Activated T-helper 1 cell treated with anti-CD3 and anti-CD28 coated beads, Interleukin-2, amount 50 U/mL, for 16 hours (primary cell): ENCODE results near the gene MANEAL.
"Not testable (repeated sequence)": the region's sequence is repeated elsewhere in the genome, so short reads cannot be mapped to it uniquely, and the experiment has no call there.

Experiments used
- DNase-seq, 2 donors: peaks; one replicate each; pipeline ENCODE4 v3.0.0-alpha.2; 2020; ENCODE audit warnings: low read depth in 1 of 2, low spot score in 1 of 2

MANEAL gene, protein sequence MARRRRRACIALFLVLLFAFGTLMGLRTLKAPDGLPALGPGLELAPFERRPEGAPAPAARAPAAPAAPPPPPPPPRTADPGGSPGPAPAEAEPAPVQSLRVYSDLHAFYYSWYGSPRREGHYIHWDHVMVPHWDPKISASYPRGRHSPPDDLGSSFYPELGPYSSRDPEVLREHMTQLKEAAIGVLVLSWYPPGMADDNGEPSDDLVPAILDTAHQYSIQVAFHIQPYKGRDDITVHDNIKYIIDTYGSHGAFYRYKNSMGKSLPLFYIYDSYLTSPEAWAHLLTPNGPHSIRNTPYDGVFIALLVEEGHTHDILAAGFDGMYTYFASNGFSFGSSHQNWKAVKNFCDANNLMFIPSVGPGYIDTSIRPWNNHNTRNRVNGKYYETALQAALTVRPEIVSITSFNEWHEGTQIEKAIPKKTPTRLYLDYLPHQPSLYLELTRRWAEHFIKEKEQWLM

DNA sequence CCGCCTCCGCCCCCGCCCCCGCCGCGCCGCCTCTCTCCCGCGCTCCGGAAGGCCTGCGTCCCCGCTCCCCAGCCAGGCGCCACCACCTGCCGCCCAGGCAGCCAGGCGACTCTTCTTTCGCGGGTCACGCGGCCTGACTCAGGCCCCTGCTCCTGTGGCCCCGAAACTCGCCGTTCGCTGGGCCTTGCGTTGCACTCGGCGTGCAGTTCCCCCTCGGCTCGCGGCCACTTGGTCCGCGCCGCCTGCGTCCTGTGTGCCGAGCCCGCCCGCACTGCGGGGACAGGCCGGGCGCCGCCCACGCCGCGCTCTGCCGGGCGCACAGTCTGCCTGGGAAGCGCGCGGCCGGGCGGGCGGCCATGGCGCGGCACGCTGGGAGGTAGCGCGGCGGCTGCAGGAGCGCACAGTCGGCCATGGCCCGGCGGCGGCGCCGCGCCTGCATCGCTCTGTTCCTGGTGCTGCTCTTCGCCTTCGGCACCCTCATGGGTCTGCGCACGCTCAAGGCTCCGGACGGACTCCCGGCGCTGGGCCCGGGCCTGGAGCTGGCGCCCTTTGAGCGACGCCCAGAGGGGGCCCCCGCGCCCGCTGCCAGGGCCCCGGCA lies at the start of gene MANEAL:
TSS of gene MANEAL (plus strand) at position 75 of the 599 bp plus-strand sequence. CDS start at position 411, 336 bp downstream.
- no peak for DNase-seq

DNA sequence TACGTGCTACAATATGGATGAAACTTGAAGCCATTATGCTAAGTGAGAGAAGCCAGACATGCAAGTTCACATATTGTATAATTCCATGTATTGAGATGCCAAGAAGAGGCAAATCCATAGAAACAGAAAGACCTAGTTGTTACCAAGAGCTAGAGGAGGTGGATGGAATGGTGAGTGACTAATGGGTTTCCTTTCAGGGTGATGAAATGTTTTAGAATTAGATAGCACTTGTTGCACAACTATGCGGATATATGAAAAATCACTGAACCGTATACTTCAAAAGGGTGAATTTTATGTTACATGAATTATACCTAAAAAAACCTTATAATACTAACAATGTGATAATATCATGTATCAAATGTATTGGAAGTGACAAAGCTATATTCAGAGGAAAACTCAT lies 46.8 kb upstream of the MANEAL start:
- no peak for DNase-seq

DNA sequence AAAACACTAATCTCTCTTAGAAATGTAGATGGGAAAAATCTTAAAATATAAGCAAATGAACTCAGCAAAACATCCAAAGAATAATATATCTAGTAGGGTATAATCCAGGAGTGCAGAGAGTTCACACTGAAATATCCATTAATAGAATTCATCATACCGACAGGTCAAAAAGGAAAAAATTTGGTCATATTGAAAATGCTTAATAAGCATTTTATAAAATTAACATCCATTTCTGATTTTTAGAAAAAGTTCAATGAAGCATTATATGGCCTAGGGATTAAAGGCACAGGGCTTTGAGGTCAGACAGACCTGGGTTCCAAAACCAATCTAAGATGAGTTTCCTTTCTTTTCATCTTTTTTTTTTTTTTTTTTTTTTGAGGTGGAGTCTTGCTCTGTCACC lies 45.1 kb upstream of the MANEAL start:
- DNase-seq, result no peak

DNA sequence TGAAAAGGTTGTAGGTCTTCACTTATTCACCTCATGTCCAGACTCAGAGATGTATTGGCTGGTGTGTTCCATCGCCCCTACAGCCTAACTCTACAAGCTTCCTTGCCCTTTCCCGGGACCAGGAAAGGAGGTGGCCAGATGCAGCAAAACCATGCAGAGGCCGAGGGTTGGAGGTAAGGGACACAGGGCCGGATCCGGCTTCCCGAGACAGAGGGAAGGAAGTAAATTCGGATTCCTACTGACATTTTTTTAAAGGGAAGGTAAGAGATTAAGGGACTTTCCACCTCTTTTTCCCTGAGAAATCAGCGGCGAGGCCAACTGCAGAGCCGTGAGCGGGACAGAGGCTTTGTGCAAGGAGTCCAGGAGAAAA lies 41.4 kb upstream of the MANEAL start:
- DNase-seq, result no peak

DNA sequence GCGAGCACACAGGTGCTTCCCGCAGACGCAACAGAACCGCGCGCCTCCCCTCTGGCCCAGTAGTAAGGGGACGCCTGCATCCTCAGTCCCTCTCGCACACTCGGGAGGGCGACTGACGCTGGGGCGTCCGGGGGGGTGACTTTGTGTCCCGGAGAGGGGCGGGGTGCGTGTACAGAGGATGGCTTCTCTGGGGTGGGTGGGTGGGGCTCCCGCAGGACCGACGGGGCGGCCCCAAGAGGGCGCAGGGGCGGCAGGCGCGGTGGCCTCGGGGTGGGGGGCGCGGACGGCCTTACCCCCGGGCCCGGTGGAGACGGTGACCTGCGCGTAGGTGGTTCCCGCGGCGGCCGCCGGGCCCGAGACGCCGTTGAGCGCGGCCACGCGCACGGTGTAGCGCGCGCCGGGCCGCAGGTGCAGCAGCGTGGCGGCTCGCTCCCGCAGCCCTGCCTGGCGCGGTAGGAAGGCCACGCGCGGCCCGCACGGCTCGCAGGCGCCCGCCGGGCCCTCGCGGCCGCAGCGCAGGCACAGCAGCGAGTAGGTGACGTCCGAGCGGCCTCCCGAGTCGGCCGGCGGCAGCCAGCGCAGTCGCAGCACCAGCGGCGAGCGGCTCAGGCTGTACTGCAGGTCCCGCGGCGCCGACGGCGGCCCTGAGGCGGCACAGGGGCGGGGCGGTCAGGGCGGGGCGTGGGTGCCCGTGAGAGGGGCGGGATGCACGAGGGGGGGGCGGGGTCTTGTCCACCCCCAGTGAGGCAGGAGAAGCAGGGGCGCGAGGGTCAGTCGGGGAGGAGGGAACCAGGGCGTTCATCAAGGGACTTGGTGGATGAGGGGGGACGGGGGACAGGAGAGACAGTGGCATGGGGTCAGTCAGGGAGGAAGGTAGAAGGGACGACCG lies 40.8 kb upstream of the MANEAL start:
- DNase-seq, result no peak

DNA sequence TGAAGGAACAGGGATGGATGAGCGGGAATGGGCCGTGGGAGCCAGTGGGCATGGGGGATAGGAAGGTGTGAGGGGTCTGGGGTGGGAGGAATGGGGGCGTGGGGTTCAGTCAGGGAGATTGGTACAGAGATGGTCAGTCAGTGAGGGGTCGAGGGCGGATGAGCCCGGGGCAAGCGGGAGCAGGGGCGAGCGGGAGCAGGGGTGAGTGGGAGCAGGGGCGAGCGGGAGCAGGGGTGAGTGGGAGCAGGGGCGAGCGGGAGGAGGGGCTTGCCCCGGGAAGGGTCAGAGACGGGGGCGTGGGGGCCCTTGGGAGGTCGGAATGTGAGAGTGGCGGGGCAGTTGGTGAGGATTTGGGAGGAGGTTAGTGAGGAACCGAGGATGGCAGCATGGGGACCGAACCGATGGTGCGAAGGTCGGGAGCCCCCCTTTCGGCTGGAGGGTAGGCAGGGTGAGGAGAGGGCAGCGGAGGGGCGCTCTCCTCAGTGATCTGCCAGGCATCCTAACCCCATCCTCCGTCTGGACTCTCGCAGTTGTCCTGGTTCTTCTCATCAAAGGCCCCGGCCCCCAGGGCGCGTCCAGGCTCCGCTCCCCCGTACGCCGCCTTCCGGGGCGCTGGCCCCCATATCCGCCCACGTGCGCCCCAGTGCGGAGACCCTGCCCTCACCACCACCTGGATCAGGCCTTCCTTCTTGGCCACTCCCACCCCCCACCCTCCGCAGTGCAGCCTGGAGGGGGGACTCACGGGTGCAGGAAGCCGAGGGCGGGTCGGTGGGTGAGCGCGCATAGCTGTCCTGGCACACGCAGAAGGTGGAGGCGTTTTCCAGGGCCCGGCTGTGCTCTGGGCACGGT lies 40.0 kb upstream of the MANEAL start:
- no peak for DNase-seq

DNA sequence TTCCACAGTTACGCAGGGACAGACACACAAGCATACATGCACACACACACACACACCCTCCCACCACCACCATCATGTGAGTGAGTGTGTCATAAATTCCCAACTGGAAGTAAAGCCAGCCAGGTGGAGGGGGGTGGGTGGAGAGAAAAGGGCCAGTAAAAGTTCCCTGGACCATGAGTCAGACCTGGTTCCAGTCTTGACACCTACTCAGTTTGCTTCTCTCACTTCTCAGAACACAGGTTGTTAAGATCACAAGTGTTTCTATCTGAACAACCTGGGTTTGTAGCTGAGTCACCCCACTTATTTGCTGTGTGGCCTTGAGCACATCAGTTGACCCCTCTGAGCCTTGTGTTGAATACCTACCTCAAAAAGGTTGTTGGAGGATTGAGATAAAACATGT lies 38.4 kb upstream of the MANEAL start:
- DNase-seq, result no peak

DNA sequence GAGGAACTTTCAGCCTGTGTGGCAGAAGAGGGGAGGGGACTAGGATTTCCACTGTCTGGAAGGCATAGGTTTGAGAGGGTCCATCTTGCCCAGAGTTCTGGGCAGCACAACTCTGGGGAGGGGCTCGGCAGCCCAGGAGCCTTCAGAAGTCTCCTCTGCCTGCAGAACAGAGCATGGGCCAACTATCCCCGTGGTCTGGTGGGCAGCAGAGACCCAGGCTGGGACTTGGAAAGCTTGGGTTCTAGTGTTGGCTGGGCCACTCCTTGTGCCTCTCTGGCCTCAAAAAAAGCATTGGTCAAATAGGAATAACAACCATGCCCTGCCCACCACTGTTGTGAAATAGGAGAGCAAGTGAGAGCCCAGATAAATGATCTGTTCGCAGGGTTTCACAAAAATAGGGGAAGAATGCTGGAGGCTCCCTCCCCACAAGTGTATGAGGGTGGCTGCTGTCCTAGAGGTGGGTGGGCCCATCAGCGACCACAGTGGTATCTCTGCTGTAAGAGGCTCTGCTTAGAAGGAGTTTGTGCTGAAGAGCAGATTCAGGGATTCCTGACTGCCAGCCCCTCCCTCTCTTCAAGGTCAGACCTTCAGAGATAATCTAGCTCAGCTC lies 37.6 kb upstream of the MANEAL start:
- DNase-seq, result no peak

DNA sequence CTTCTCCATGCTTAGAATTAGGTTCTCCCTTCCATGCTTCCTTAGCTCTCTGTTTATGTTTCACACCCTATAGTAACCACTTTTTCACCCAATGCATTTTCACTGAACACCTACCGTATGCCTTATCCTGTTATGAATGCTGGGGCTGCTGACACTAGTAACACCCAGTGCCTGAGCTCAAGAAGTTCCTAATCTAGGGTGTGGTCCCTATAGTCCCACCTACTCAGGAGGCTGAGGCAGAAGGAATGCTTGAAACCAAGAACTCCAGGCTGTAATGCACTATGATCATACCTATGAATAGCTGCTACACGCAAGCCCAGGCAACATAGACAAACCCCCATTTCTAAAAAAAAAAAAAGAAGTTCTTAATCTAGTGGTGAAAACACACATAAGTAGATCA lies 34.2 kb upstream of the MANEAL start:
- DNase-seq, result no peak

DNA sequence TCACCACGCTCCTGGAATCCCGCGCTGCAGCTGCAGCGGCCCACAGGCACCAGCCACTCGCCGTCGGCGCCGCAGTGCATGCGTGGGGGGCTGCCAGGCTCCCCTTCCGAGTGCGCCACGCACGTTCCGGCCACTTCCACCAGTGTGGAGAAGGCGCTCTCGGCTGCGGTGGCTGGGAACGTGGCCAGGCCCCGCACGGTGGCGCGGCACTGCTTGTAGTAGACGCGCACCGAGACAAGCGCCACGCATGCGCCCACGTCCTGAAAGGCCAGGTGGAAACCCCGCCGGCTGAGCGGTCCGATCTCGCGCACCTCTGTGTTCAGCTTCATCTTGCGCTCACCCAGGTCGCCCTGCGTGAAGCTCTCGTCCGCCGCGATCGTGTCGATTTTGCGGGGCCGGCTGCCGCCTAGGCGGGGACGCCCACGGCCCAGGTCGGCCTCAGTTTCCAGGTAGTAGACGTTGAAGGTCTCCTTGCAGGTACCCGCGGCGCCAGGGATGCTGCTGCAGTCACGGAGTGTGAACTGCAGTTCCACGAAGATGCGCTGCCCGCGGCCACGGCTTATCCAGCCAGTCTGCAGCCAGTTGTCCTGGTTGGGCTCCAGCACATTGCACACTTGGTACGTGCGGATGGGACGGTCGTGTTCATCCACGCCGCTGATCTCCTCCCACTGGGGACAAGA lies 32.1 kb upstream of the MANEAL start:
- DNase-seq, result no peak

DNA sequence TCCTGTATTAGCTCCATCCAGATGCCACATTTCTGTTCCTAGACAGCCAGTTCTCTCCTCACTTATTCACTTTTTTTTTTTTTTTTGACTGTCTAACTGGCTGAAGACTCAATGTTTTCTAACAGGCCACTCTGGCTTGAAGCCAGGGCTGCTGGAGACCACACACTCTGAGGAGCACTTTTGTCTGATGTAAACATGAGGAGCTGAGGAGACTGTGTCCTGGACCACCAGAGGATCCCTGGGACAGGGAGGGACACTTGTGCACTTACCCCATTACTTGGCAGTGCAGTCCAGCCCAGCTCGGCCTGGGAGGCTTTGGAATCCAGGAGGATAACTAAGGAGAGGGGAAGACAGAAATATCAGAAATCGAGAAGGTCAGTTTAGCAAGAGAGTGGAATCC lies 31.1 kb upstream of the MANEAL start:
- DNase-seq, result no peak

DNA sequence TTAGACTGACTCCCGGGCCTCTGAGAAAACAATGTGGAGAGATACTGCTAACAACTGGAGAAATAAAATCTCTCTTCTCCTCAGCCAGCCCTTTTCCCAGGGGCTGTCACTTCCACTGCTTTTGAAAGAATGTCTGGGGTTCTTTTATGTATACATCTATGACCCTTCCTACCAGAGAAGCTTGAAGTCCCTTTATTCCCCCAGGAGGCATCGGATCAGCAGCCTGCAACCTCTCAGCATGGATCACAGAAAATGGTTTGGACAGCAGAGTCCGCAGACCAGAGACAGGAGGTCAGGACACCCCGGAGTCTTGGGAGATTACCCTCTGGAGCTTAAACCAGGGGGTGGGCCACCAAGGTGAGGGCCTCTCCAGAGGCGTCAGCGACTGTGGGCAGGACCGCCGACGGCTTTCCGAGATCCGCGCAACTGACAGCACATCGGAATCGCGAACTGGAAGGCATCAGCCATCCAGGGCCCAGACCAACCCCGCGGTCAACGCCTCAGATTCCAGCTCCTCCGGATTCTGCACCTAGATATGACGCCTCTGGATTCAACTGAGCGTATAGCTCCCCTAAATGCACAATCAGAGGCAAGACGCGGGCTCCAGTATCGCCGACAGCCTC lies 29.7 kb upstream of the MANEAL start:
- no peak for DNase-seq

DNA sequence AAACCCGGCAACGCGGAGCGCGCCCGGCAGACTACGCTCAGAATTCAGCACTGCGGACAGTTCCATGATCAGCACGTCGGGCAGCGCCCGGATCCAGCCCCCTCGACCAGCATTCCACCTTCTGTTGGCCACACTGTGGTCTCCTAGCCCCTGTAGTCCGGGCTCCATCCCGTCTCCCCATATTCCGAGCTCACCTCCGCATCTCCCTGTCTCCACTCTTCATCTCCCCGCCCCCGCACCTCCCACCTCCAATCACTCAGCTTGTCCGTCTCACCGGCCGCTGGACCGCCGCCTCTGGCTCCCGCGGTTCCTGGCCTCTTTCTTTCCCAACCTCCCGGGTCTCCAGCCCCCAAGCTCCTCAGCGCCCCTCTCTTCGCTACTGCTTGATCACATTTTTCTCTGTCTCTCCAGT lies 29.2 kb upstream of the MANEAL start:
- DNase-seq, result no peak

DNA sequence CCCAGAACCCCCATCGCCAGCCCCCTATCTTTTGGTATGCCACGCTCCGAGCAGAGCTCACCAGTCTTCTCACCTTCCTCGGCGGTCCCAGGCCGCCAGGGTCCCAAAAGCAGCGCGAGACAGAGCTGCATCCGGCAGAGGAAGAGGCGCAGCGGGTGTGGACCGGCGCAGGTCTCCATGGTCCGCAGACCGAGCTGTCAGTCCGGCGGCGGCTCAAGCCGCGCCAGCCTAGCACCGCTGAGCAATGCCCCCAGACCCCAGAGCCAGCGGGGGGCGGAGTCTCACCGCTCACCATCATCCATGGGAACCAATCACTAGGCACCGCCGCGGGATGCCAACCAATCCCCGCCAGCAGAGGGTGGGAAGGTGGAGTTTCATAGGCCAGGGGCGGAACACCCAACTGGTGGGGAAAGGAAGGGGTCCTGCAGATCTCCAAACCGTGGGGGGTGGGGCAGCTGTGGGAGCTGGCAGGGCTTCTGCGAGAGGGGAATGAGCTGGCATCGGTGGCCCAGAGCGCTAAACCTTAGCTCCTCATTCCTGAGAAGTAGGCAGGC lies 28.7 kb upstream of the MANEAL start, which contains the start of gene EPHA10:
TSS of gene EPHA10 (minus strand) at position 233 of the 554 bp plus-strand sequence. CDS start at position 179, 54 bp downstream.
- DNase-seq, result no peak

DNA sequence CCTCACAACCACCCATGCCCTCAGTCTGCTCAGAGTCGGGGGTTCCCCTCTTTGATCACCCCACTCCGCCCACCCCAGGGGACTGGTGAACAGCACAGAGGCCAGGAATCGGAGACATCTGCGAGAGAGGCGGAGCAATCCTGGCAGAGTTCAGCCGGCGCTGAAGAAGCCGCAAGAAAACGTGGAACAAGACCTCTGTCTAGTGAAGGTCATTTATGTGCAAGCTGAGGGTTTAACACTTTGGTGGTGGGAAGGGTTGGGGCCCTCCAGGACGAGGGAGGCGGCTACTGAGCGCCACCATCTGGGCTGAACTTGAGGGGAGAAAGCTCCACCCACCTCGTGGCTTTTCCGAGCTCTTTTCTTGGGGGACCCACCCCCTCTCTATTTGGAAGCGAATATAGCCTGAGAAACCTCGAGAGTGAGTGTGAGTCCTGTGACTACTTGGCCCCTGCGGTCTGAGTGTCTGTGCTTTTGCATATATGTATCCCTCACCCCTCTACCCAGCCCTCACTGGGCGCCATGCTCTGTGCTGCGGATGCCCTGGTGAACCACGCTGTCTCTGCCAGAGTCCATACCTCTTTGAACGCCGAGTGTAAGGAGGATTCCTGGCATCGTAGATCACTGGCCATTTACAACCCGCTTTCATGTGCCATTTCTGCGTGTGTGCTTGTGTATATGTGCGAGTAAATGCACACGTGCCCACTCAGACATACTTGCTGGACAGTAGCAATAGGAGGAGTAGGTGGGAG lies 27.6 kb upstream of the MANEAL start:
- DNase-seq, result no peak

DNA sequence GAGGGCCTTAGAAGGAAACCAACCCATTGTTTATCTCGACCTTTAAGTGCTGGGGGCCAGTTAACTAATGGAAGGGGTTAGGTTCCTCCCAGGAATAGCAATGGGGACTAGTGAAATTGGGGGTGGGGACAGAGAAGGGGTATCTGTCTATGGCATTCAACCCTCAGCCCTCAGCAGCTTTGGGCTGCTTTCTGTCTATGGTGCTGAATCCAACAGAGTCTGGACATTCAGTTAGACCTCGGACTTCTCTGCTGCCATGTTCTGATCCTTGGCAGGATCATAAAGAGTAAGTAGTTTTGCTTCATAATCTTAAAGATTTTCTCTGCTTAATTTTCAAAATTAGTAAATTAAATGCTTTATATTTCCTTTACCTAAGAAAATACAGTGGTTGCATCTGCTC lies 26.2 kb upstream of the MANEAL start:
- DNase-seq, result no peak

DNA sequence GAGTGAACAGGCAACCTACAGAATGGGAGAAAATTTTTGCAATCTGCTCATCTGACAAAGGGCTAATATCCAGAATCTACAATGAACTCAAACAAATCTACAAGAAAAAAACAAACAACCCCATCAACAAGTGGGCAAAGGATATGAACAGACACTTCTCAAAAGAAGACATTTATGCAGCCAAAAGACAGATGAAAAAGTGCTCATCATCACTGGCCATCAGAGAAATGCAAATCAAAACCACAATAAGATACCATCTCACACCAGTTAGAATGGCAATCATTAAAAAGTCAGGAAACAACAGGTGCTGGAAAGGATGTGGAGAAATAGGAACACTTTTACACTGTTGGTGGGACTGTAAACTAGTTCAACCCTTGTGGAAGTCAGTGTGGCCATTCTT lies 22.2 kb upstream of the MANEAL start:
- not testable (repeated sequence) for DNase-seq

DNA sequence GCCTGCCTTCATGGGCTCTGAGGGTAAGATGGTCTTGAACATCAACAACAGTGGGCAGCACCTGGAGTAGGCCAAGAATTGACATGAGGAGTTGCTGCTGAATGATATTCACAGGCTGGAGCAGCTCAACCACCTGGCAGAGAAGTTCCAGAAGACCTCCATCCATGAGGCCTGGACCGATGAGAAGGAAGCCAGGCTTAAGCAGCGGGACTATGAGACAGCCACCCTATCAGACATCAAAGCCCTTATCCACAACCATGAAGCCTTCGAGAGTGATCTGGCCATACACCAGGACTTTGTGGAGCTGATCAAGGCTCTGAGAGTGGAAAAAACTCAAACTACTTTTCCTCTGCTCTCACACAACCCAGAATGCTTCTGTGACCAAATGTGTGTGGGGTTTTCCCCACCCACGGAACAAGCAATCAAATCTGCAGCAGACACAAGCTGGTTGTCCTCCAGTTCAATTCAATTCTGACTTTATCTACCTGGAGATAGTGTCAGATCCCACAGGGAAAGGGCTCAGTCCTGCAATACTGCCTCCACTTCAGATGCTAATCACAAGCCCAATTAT lies 16.6 kb upstream of the MANEAL start:
- DNase-seq, result no peak
